Fibroblast of lung (primary cell): Measurements from ENCODE around the gene WDR83.

Experiments
- CTCF ChIP-seq, 2 donors: IDR thresholded peaks in 1 of 2; conservative IDR thresholded peaks in 1 of 2; 1 replicate in 1 of 2; 2 replicates in 1 of 2; pipeline ENCODE4 v1.5.1; 2011 to 2012; ENCODE audit warnings: low read length in 2 of 2, control low read depth in 1 of 2, inconsistent platforms in 1 of 2, low read depth in 1 of 2, mild to moderate bottlenecking in 1 of 2
- EZH2 ChIP-seq: IDR thresholded peaks from 2 replicates; pipeline ENCODE4 v1.5.1; 2012; ENCODE audit warnings: low read length, control low read depth, mild to moderate bottlenecking; ENCODE audit errors: missing control alignments

GRCh38 chr19:12668932-12669269 is 2.3 kb downstream of the WDR83 start:
- TF ChIP-seq EZH2 (no peak), CTCF (conservative IDR thresholded peaks at IDR 0.05 in 1 of 2, IDR thresholded peaks at IDR 0.05 in 1 of 2; ENCODE audit: low read depth in 1 of 2, low read length in 2 of 2) (no peak)
